GM18867 (cell line): ENCODE results near the gene PAAF1.

Source experiments
- ATAC-seq: cut with Tn5 transposase; IDR thresholded peaks from one replicate; pipeline ENCODE4 v1.9.1; 2021; ENCODE audit warnings: mild to moderate bottlenecking, moderate library complexity; ENCODE audit not compliant: unreplicated experiment

PAAF1 gene, protein sequence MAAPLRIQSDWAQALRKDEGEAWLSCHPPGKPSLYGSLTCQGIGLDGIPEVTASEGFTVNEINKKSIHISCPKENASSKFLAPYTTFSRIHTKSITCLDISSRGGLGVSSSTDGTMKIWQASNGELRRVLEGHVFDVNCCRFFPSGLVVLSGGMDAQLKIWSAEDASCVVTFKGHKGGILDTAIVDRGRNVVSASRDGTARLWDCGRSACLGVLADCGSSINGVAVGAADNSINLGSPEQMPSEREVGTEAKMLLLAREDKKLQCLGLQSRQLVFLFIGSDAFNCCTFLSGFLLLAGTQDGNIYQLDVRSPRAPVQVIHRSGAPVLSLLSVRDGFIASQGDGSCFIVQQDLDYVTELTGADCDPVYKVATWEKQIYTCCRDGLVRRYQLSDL

GRCh38 chr11:73876424-73877310, at the start of gene PAAF1, which contains the start of gene COA4:
TSS of gene PAAF1 (plus strand) at chr11:73876999. CDS start at chr11:73877022, 23 bp downstream.
TSS of gene COA4 (minus strand) at chr11:73876846. CDS start at chr11:73873378, 3,468 bp downstream.
- peak; percentile 97 for ATAC-seq

GRCh38 chr11:73830261-73830660, 46.5 kb upstream of the PAAF1 start:
- no peak for ATAC-seq

DNA sequence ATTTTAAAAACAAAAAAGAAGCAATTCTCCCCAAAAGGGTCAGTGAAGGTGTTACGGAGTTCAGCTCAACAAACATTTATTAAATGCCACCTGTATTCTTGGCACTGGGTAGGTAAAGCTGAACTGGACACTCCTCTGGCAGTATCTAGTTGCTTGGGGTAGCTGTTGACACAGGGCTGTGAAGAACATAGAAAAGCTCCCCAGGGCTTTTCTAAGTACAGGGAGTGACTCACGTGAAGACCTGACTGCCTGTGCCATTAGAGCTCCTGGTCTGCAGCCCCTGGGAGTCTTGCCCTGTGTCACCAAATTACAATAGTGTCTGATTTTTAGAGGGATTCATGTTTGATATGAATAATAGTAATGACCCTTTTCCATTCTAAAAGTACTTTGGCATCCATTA, 43.7 kb upstream of the PAAF1 start:
- no peak for ATAC-seq

GRCh38 chr11:73838443-73839122, 38.2 kb upstream of the PAAF1 start:
- no peak for ATAC-seq

DNA sequence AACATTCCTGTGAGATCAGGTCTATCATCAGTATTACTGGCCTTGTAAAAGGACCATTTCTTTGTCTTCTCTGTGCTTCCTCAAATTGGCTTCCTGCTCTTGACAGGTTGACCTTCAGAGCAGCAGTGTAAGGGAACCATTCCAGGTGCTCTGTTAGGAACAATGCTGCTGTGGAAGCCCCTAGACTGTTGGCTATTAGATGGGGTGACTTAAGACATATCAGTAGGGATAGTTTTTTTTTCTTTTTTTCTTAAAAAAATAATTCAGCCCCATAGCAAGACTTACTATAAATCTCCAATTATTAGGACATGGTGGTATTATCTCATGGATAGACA, 37.7 kb upstream of the PAAF1 start:
- no peak for ATAC-seq

- ATAC-seq, result no peak
Observed at GRCh38 chr11:73851046-73851764, 25.6 kb upstream of the PAAF1 start.

- ATAC-seq, result no peak
Observed at GRCh38 chr11:73852049-73852448, 24.8 kb upstream of the PAAF1 start.

- no peak for ATAC-seq
Observed at GRCh38 chr11:73854680-73855079, 22.1 kb upstream of the PAAF1 start.

DNA sequence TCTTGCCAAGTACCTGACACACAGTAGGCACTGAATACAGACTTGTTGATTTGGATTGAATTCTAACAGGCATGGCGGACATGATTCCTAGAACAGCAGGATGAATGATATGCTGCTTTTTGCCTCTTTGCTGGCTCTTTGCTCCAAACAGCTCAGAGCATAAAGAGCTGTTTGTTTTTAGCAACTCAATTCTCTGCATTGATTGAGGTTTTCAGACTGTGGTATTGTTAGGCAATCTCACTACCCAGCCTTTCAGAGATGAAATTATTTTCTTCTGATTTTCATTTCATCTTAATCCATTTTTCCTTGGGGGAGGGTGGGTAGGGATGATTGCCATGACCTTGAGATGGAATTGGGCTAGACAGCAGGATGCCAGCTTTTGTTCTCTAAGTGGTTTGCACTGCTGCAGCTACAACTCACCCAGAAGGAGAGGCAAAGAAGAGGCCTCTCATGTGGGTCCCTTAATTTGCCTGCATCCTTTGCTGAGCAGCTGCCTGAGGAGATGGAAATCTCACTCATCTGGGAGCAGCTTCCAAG, 20.7 kb upstream of the PAAF1 start:
- no peak for ATAC-seq

DNA sequence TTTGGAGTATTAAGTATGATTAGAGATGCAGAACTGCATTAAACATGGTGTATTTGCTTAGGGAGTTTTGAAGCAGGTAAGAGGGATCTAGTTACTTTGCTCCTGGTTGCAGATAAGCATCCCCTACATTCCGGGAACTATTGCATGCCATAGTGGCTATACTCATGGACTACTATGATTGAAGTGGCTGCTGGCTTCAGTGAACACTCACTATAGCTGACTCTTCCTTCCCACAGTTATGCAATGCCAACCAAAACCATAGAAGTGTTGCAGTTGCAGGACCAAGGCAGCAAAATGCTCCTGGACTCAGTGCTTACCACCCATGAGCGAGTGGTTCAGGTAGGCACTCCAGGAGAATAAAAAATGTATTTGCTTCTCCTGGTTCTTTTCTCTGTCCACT, 17.1 kb upstream of the PAAF1 start:
- ATAC-seq, result no peak

GRCh38 chr11:73860202-73860601, 16.6 kb upstream of the PAAF1 start:
- no peak for ATAC-seq

- no peak for ATAC-seq
Observed at GRCh38 chr11:73862986-73863385, 13.8 kb upstream of the PAAF1 start.

GRCh38 chr11:73866095-73866579, 10.7 kb upstream of the PAAF1 start:
- ATAC-seq, result no peak

DNA sequence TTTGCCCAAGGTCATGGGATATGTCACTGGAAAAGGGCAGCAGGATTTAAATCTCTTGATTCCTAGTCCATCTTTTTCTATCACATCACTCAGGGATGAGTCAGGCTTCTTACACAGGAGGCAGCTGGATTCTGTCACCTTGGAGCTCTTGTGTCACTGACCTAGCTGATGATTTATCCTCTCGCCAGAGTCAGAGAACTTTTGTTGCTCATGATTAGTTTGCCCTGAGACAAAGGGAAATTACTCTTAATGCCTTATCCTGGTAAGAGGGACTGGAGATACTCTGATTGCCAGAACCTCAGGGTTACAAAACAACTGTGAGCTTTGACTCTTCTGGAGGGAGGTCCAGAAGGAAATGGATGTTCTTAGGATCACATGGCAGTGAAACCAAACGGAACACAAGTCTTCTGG, 10.2 kb upstream of the PAAF1 start:
- no peak for ATAC-seq

- no peak for ATAC-seq
Observed at GRCh38 chr11:73869332-73869949, 7.4 kb upstream of the PAAF1 start.

DNA sequence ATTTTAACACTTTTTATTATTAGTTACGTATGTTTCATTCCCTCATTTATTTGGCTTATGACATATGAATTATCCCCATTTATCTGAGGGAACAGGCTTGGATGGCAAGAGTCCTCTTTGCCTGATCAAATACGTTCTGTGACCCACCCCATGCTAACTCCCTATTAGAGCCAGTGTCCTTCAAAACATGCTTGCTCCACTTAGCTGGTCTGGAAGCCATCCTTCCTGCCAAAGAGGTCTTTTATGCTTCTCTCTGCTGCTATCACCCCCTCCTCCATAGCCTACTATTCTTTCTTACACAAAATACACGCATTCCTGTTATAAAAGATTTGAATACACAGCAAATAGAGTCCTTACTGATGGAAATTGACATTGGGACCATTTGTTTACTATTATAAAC, 6.5 kb upstream of the PAAF1 start:
- no peak for ATAC-seq

GRCh38 chr11:73872749-73873357, 3.9 kb upstream of the PAAF1 start:
- no peak for ATAC-seq

- no peak for ATAC-seq
Observed at GRCh38 chr11:73875380-73875779, 1.4 kb upstream of the PAAF1 start.

DNA sequence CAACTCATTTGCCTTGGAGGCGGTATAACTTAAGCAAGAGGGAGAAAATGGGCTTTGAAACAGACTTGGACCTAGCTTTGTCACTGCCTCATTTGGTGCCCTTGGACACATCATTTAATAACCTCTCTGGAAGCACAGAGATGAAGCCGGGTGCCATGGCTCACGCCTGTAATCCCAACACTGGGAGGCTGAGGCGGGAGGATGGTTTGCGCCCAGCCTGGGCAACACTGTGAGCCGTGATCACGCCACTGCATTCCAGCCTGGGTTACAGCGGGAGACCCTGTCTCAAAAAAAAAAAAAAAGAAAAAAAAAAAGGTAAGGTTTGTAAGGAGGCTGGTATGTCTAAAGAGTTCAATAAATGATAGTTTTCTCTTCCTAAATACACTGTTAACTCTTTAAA, 959 bp upstream of the PAAF1 start:
- no peak for ATAC-seq
